Gastrocnemius medialis (tissue), 4 donors: Measurements from ENCODE around the gene KLK6.

Source experiments
- CTCF ChIP-seq, 5 experiments: fragments of 450-650 bp in 3 of 5; fragments of 200-600 bp in 2 of 5; sonication (generic) in 2 of 5; IDR thresholded peaks in 4 of 5; conservative IDR thresholded peaks in 1 of 5; 1 replicate in 4 of 5; 2 replicates in 1 of 5; pipeline ENCODE4 v1.5.1; 2016 to 2019; ENCODE audit warnings: antibody characterized with exemption in 5 of 5, mild to moderate bottlenecking in 3 of 5, moderate library complexity in 3 of 5
- POLR2A ChIP-seq, 2 donors: fragments of 450-650 bp; IDR thresholded peaks; one replicate each; pipeline ENCODE4 v1.6.1; 2017; ENCODE audit warnings: antibody characterized with exemption in 2 of 2, mild to moderate bottlenecking in 2 of 2, moderate library complexity in 2 of 2

DNA sequence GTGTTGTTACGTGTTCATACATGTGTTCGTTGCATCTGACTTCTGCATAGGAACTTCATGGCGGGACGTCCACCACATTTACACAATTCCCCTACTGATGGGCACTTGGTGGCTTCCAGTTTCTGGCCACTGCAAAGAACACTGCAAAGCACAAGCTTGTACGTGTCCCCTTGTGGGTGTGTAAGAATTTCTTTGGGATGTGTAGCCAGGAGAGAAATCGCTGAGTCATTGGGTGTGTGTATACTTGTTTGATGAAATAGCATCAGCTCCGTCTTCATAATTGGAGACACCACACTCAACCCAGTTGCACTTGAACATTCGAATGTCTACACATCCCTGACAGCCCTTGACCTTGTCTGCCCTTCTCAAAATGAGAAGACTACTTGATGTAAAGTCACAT lies 35.8 kb downstream of the KLK6 start:
- TF ChIP-seq CTCF (IDR thresholded peaks at IDR 0.05 in 4 of 5, conservative IDR thresholded peaks at IDR 0.05 in 1 of 5), result no peak
- TF ChIP-seq POLR2A (IDR thresholded peaks at IDR 0.05), result no peak
